ENCODE measurements around the gene DNAJB8.

DNA sequence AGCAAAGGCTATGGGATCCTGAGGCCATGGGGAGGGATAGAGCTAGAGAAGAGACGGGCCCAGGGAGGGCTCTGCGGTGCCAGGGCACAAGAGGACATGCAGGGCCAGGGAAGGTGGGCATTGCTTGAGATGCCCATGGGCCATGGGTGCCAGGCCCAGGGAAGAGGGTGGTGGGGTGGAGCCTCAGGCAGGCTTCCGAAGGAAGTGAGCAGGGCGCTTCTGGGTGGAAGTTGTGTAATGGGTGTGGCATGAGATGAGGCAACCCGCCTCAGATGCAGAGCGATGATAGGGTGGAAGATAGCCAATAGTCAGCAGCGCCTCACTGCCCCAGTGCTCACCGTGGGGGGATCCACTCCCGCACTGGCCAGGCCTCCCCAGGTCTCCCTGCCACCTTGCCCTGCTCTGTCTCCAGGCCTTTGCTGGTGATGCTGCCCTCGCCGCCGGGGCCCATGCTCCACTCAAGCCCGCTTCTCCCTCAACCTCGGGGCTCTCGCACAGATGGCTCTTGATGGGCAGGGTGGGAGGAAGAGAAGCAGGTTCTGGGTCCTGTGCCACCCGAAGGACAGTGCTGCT lies 51.4 kb downstream of the DNAJB8 start:
- TF ChIP-seq, protein P1, sequence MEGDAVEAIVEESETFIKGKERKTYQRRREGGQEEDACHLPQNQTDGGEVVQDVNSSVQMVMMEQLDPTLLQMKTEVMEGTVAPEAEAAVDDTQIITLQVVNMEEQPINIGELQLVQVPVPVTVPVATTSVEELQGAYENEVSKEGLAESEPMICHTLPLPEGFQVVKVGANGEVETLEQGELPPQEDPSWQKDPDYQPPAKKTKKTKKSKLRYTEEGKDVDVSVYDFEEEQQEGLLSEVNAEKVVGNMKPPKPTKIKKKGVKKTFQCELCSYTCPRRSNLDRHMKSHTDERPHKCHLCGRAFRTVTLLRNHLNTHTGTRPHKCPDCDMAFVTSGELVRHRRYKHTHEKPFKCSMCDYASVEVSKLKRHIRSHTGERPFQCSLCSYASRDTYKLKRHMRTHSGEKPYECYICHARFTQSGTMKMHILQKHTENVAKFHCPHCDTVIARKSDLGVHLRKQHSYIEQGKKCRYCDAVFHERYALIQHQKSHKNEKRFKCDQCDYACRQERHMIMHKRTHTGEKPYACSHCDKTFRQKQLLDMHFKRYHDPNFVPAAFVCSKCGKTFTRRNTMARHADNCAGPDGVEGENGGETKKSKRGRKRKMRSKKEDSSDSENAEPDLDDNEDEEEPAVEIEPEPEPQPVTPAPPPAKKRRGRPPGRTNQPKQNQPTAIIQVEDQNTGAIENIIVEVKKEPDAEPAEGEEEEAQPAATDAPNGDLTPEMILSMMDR (IDR thresholded peaks at IDR 0.05; ENCODE audit: low read depth, low read length, poor library complexity, severe bottlenecking), result no peak
- no peak for TF ChIP-seq EZH2phosphoT487 (IDR thresholded peaks at IDR 0.05; ENCODE audit: borderline replicate concordance, low read length)
